ENCODE data around the gene TUB.

DNA sequence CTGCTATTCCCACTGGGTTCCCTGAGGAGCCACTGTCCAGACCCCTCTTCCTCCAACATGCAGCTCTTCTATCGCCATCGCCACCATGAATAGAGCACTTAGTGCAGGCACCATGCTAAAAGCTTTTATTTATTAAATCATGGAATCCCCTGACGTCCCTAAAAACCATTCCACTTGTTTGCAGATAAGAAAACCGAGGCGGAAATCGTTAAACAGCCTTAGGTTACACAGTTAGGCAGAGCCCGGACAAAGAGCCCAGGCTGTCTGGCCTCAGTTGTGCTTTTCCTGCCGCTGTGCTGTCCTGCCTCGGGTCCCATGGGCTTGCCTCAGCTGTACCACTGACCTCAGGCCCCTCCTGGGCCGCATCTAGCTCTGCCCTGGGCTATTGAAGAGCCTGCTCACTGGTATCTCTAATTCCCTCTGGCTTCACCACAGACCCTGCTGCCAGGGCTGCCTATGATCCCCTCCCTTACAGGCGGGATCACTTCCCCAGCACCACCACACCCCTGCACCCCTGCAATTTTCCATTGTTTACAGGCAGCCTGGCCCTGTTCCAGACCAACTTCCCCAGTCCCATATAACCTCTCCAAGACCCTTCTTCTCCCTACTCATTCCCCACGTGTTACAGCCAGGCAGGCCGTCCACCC lies 13.0 kb upstream of the TUB start:
- no peak for TF ChIP-seq POLR2AphosphoS5 (IDR thresholded peaks at IDR 0.05; ENCODE audit: low read depth, low read length)
- no peak for TF ChIP-seq FOXP2 (optimal IDR thresholded peaks at IDR 0.05; ENCODE audit: borderline replicate concordance, extremely low read depth, extremely low read length, insufficient read depth)
- TF ChIP-seq, protein P1, sequence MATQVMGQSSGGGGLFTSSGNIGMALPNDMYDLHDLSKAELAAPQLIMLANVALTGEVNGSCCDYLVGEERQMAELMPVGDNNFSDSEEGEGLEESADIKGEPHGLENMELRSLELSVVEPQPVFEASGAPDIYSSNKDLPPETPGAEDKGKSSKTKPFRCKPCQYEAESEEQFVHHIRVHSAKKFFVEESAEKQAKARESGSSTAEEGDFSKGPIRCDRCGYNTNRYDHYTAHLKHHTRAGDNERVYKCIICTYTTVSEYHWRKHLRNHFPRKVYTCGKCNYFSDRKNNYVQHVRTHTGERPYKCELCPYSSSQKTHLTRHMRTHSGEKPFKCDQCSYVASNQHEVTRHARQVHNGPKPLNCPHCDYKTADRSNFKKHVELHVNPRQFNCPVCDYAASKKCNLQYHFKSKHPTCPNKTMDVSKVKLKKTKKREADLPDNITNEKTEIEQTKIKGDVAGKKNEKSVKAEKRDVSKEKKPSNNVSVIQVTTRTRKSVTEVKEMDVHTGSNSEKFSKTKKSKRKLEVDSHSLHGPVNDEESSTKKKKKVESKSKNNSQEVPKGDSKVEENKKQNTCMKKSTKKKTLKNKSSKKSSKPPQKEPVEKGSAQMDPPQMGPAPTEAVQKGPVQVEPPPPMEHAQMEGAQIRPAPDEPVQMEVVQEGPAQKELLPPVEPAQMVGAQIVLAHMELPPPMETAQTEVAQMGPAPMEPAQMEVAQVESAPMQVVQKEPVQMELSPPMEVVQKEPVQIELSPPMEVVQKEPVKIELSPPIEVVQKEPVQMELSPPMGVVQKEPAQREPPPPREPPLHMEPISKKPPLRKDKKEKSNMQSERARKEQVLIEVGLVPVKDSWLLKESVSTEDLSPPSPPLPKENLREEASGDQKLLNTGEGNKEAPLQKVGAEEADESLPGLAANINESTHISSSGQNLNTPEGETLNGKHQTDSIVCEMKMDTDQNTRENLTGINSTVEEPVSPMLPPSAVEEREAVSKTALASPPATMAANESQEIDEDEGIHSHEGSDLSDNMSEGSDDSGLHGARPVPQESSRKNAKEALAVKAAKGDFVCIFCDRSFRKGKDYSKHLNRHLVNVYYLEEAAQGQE (IDR thresholded peaks at IDR 0.05; ENCODE audit: insufficient read depth in 1 of 2, low read depth in 2 of 2, low read length in 2 of 2), result no peak

Measured in PFSK-1 (cell line).